Immature natural killer cell (primary cell): ENCODE data around the gene CX3CL1. TPM values are rescaled to one million over a fixed set of nuclear protein-coding genes. Genes with fewer than 3 reads are reported as not detected.

Experiments used
- DNase-seq, 3 donors: peaks; one replicate each; pipeline ENCODE4 v3.0.0; 2022; ENCODE audit warnings: mixed read lengths in 1 of 3
- H3K27ac Mint-ChIP-seq, 6 donors: one replicate each; pipeline ENCODE4 v1.8.0; 2020; ENCODE audit warnings: mixed read lengths in 6 of 6, mild to moderate bottlenecking in 5 of 6, inconsistent platforms in 4 of 6, moderate library complexity in 3 of 6
- H3K27me3 Mint-ChIP-seq, 3 donors: one replicate each; pipeline ENCODE4 v1.8.0; 2020 to 2021; ENCODE audit warnings: low read depth in 3 of 3, mild to moderate bottlenecking in 3 of 3, mixed read lengths in 3 of 3, moderate library complexity in 3 of 3, inconsistent platforms in 1 of 3
- H3K36me3 Mint-ChIP-seq, 3 donors: one replicate each; pipeline ENCODE4 v1.8.0; 2020; ENCODE audit warnings: mixed read lengths in 3 of 3, inconsistent platforms in 2 of 3, mild to moderate bottlenecking in 2 of 3
- H3K4me1 Mint-ChIP-seq, 2 donors: one replicate each; pipeline ENCODE4 v1.8.0; 2020; ENCODE audit warnings: inconsistent platforms in 2 of 2, mild to moderate bottlenecking in 2 of 2, mixed read lengths in 2 of 2, moderate library complexity in 1 of 2
- H3K4me3 Mint-ChIP-seq, 5 donors: one replicate each; pipeline ENCODE4 v1.8.0; 2020; ENCODE audit warnings: mild to moderate bottlenecking in 5 of 5, mixed read lengths in 5 of 5, inconsistent platforms in 3 of 5, moderate library complexity in 3 of 5
- H3K9me3 Mint-ChIP-seq, 6 donors: one replicate each; pipeline ENCODE4 v1.8.0; 2020; ENCODE audit warnings: mild to moderate bottlenecking in 6 of 6, mixed read lengths in 6 of 6, inconsistent platforms in 4 of 6, moderate library complexity in 3 of 6
- polyA plus RNA-seq, 3 donors: library from polyadenylated mRNA; unstranded; fragments of 300-500 nt; fragmentation: Illumina TruSeq; gene quantifications; one replicate each; pipeline ENCODE4 v1.2.3, GENCODE V29; 2021

Gene CX3CL1
- polyA plus RNA-seq, 3 donors from 2014 or later = not detected

DNA sequence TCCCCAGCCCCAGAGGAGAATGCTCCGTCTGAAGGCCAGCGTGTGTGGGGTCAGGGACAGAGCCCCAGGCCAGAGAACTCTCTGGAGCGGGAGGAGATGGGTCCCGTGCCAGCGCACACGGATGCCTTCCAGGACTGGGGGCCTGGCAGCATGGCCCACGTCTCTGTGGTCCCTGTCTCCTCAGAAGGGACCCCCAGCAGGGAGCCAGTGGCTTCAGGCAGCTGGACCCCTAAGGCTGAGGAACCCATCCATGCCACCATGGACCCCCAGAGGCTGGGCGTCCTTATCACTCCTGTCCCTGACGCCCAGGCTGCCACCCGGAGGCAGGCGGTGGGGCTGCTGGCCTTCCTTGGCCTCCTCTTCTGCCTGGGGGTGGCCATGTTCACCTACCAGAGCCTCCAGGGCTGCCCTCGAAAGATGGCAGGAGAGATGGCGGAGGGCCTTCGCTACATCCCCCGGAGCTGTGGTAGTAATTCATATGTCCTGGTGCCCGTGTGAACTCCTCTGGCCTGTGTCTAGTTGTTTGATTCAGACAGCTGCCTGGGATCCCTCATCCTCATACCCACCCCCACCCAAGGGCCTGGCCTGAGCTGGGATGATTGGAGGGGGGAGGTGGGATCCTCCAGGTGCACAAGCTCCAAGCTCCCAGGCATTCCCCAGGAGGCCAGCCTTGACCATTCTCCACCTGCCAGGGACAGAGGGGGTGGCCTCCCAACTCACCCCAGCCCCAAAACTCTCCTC is 10.4 kb downstream of the CX3CL1 start:
- no peak overlapping the region for H3K27ac Mint-ChIP-seq
- DNase-seq = no peak
- H3K4me1 Mint-ChIP-seq = no peaks in the 10 kb centered on the region
- H3K27me3 Mint-ChIP-seq = no peaks in the 10 kb centered on the region
- H3K9me3 Mint-ChIP-seq = no peaks in the 10 kb centered on the region
- no peak overlapping the region for H3K4me3 Mint-ChIP-seq
- H3K36me3 Mint-ChIP-seq = no peaks in the 10 kb centered on the region

- Mint-ChIP-seq H3K4me1 (no peaks in the 10 kb centered on the region), H3K36me3 (no peaks in the 10 kb centered on the region), H3K9me3 (no peaks in the 10 kb centered on the region), H3K27me3 (peaks cover 0 to 3% (median 0%) of the 10 kb centered on the region in 3 donors), H3K27ac (no peak overlapping the region), H3K4me3 (no peak overlapping the region)
- DNase-seq = no peak
These were observed 11.3 kb downstream of the CX3CL1 start for GRCh38 chr16:57383276-57384247.

- DNase-seq = no peak
- peaks cover 0 to 3% (median 0%) of the 10 kb centered on the region in 3 donors for H3K27me3 Mint-ChIP-seq
- no peaks in the 10 kb centered on the region for H3K36me3 Mint-ChIP-seq
- no peaks in the 10 kb centered on the region for H3K9me3 Mint-ChIP-seq
- H3K4me1 Mint-ChIP-seq = no peaks in the 10 kb centered on the region
- H3K27ac Mint-ChIP-seq = no peak overlapping the region
- no peak overlapping the region for H3K4me3 Mint-ChIP-seq
These were observed 12.2 kb downstream of the CX3CL1 start for GRCh38 chr16:57384248-57385070.

- Mint-ChIP-seq H3K27ac (no peak overlapping the region), H3K4me1 (no peaks in the 10 kb centered on the region), H3K27me3 (peaks cover 0 to 3% (median 0%) of the 10 kb centered on the region in 3 donors), H3K9me3 (no peaks in the 10 kb centered on the region), H3K36me3 (no peaks in the 10 kb centered on the region), H3K4me3 (no peak overlapping the region)
- DNase-seq = no peak
These were observed 12.8 kb downstream of the CX3CL1 start for GRCh38 chr16:57385083-57385482.

DNA sequence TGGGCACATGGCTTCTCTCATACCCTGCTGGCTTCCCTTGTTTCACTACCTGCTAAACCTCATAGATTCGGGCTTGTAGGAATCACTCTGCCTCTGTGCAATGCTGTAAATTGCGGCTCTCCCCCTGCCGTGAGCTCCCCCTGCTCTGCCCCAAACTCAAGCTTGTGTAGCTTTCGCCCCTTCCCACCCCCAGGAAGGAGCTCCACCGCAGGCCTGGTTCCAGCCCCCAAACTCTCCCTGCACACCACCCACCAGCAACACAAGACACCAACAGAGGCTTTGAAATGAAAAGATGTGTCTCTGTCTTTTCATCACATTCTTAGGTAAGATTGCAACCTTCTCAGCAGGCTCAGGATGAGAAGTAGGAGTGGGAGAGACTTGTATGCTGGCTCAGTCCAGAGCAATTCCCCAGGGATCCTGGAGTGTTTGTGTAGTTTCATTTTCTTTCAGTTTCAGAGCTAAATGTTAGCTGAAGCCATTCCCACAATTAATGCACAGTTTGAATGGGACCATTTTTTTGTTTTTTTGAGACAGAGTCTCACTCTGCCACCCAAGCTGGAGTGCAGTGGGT is 14.2 kb downstream of the CX3CL1 start:
- H3K27me3 Mint-ChIP-seq = peaks cover 0 to 6% (median 0%) of the 10 kb centered on the region in 3 donors
- no peak overlapping the region for H3K4me3 Mint-ChIP-seq
- no peak for DNase-seq
- H3K27ac Mint-ChIP-seq = no peak overlapping the region
- H3K4me1 Mint-ChIP-seq = no peaks in the 10 kb centered on the region
- H3K9me3 Mint-ChIP-seq = no peaks in the 10 kb centered on the region
- no peaks in the 10 kb centered on the region for H3K36me3 Mint-ChIP-seq

- H3K27ac Mint-ChIP-seq = no peak overlapping the region
- DNase-seq = no peak
- H3K9me3 Mint-ChIP-seq = no peaks in the 10 kb centered on the region
- no peak overlapping the region for H3K4me3 Mint-ChIP-seq
- H3K27me3 Mint-ChIP-seq = peaks cover 0 to 6% (median 0%) of the 10 kb centered on the region in 3 donors
- H3K4me1 Mint-ChIP-seq = no peaks in the 10 kb centered on the region
- no peaks in the 10 kb centered on the region for H3K36me3 Mint-ChIP-seq
These were observed 15.5 kb downstream of the CX3CL1 start for GRCh38 chr16:57387598-57388354.

GRCh38 chr16:57388359-57389086 is 16.2 kb downstream of the CX3CL1 start:
- Mint-ChIP-seq H3K4me3 (no peak overlapping the region), H3K36me3 (no peaks in the 10 kb centered on the region), H3K9me3 (no peaks in the 10 kb centered on the region), H3K27ac (no peak overlapping the region), H3K27me3 (peaks cover 0 to 6% (median 2%) of the 10 kb centered on the region in 3 donors), H3K4me1 (no peaks in the 10 kb centered on the region)
- no peak for DNase-seq

DNA sequence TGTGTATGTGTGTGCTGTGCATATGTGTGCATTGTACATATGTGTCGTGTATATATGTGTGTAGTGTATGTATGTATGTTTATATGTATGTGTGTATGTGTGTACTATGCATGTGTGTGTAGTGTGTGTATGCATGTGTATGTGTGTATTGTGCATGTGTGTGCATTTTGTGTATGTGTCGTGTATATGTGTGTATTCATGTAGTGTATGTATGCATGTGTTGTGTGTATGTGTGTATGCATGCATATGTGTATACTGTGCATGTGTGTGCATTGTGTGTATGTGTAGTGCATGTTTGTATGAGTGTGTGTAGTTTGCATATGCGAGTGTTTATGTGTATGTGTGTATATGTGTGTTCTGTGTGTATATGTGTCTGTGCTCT is 16.8 kb downstream of the CX3CL1 start:
- Mint-ChIP-seq H3K27ac (no peak overlapping the region), H3K27me3 (peaks cover 2 to 6% (median 2%) of the 10 kb centered on the region in 3 donors), H3K9me3 (no peaks in the 10 kb centered on the region), H3K4me3 (no peak overlapping the region), H3K36me3 (no peaks in the 10 kb centered on the region), H3K4me1 (no peaks in the 10 kb centered on the region)
- DNase-seq = no peak

DNA sequence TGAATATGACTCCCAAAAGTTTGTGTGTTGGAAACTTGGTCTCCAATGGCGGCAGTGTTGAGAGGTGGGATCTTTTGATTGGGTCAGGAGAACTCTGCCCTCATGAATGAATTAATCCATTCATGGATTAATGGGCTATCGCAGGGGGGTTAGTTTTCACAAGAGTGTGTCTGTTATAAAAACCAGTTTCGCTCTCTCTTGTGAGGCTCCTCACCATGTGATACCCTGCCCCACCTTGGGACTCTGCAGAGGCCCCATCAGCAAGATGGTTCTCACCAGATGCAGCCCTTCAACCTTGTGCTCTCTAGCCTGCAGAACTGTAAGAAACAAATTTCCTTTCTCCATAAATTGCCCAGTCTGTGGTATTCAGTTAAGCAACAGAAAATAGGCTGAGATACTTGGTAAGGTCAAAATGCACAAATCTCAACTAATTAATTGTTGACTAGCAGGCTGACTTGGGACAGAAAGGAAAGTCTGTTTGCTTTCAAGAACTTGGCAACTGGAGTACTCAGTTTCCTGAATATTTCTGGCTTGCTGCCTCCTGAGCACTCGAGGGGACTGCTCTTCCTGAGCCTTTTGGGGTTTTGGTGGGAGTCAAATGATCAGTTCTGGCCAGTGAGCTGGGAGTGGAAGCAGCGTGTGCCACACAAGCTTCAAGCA is 18.5 kb downstream of the CX3CL1 start:
- no peak for DNase-seq
- H3K4me1 Mint-ChIP-seq = no peaks in the 10 kb centered on the region
- no peak overlapping the region for H3K27ac Mint-ChIP-seq
- H3K27me3 Mint-ChIP-seq = peaks cover 2 to 6% (median 6%) of the 10 kb centered on the region in 3 donors
- no peak overlapping the region for H3K4me3 Mint-ChIP-seq
- no peaks in the 10 kb centered on the region for H3K9me3 Mint-ChIP-seq
- H3K36me3 Mint-ChIP-seq = no peaks in the 10 kb centered on the region

DNA sequence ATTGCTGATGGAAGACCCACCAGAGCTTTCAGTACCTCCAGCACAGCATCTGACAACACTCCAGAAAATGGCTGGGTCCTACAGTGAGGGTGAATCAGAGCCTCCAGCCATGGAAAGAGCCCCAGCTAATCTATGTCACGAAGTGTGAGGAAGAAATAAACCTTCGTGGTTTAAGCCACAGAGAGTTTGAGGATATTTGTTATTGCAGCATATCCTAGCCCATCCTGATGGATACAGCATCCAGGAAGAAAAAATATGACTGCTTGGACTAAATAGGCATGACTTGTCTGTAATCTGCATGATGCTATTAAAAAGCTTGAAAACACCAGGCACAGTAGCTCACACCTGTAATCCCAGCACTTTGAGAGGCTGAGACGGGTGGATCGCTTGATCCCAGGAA is 19.0 kb downstream of the CX3CL1 start:
- Mint-ChIP-seq H3K27ac (no peak overlapping the region), H3K36me3 (no peaks in the 10 kb centered on the region), H3K4me3 (no peak overlapping the region), H3K27me3 (peaks cover 2 to 8% (median 6%) of the 10 kb centered on the region in 3 donors), H3K4me1 (no peaks in the 10 kb centered on the region), H3K9me3 (no peaks in the 10 kb centered on the region)
- no peak for DNase-seq

GRCh38 chr16:57391708-57392107 is 19.4 kb downstream of the CX3CL1 start:
- Mint-ChIP-seq H3K36me3 (no peaks in the 10 kb centered on the region), H3K27me3 (peaks cover 2 to 8% (median 6%) of the 10 kb centered on the region in 3 donors), H3K4me1 (no peaks in the 10 kb centered on the region), H3K9me3 (no peaks in the 10 kb centered on the region), H3K27ac (no peak overlapping the region), H3K4me3 (no peak overlapping the region)
- DNase-seq = no peak

GRCh38 chr16:57392694-57393093 is 20.4 kb downstream of the CX3CL1 start:
- H3K9me3 Mint-ChIP-seq = no peaks in the 10 kb centered on the region
- no peaks in the 10 kb centered on the region for H3K4me1 Mint-ChIP-seq
- no peak overlapping the region for H3K27ac Mint-ChIP-seq
- H3K27me3 Mint-ChIP-seq = peaks cover 3 to 8% (median 6%) of the 10 kb centered on the region in 3 donors
- no peak for DNase-seq
- no peaks in the 10 kb centered on the region for H3K36me3 Mint-ChIP-seq
- H3K4me3 Mint-ChIP-seq = no peak overlapping the region
